Cardiac muscle cell (in vitro differentiated cells and primary cell): ENCODE data around the gene KDM1A. TPM values are rescaled to one million over a fixed set of nuclear protein-coding genes. Genes with fewer than 3 reads are reported as not detected.

Experiments
- DNase-seq, 2 donors: peaks; one replicate each; pipeline versions ENCODE4 v3.0.0 to v3.0.0-alpha.2; 2010 to 2017; ENCODE audit warnings: low read depth in 1 of 2, low spot score in 1 of 2
- H3K27ac ChIP-seq: fragments of 200-600 bp; sonication (generic); 2 replicates; pipeline ENCODE4 v1.5.1; 2016
- H3K27me3 ChIP-seq: fragments of 200-600 bp; sonication (generic); 2 replicates; pipeline ENCODE4 v1.6.0; 2016; ENCODE audit warnings: control low read depth
- H3K36me3 ChIP-seq: fragments of 200-600 bp; sonication (generic); 2 replicates; pipeline ENCODE4 v1.5.1; 2016; ENCODE audit warnings: control low read depth
- H3K4me1 ChIP-seq: fragments of 200-600 bp; sonication (generic); 2 replicates; pipeline ENCODE4 v1.8.1; 2017; ENCODE audit warnings: low read depth, mild to moderate bottlenecking, mixed run types
- H3K4me3 ChIP-seq: fragments of 200-600 bp; sonication (generic); 2 replicates; pipeline ENCODE4 v1.5.1; 2016; ENCODE audit warnings: mild to moderate bottlenecking
- H3K9me3 ChIP-seq: fragments of 200-600 bp; sonication (generic); 2 replicates; pipeline ENCODE4 v1.5.1; 2017; ENCODE audit warnings: low read depth, mild to moderate bottlenecking, control low read depth
- CTCF ChIP-seq: IDR thresholded peaks from 2 replicates; pipeline ENCODE4 v1.5.1; 2012; ENCODE audit warnings: low read depth, mild to moderate bottlenecking, low read length
- polyA plus RNA-seq: library from polyadenylated mRNA; unstranded; fragments of >200 nt; fragmentation: Nextera tagmentation; extraction: Ambion mirVana; gene quantifications from 2 replicates; pipeline ENCODE4 v1.2.1, GENCODE V29; 2016
- total RNA-seq: library from RNA; depleted of rRNA; stranded (reverse); fragments of >200 nt; gene quantifications from 2 replicates; pipeline ENCODE4 v1.2.3, GENCODE V29; 2016

The KDM1A gene
- total and polyA plus RNA-seq, 2 experiments from 2014 or later: 138 to 168 TPM

DNA sequence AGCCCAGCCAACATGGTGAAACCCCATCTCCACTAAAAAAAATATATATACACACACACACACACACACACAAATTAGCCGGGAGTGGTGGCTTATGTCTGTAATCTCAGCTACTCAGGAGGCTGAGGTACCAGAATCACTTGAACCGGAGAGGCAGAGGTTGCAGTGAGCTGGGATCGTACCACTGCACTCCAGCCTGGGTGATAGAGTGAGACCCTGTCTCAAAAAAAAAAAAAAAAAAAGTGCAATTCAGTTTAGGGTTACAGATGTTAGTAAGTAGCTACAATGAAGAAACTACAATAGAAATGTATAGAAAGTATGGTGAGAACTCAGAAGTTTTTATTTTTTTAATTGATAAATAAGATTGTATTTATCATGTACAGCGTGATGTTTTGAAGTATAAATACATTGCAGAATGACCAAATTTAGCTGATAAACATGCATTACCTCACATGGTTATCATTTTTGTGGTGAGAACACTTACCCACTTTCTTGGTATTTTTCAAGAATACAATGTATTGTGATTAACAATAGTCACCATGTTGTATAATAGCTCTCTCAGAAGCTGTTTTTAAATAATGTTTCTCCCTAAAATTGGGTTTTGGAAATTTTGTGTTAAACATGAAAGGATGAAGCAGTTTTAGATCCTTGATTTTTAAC lies 17.9 kb downstream of the KDM1A start:
- H3K36me3 ChIP-seq: no peaks in the 10 kb centered on the region
- peaks cover 5% of the 10 kb centered on the region for H3K4me1 ChIP-seq
- peak in 1 of 2 donors; percentile 48 for DNase-seq
- H3K9me3 ChIP-seq: no peaks in the 10 kb centered on the region
- no peak overlapping the region for H3K4me3 ChIP-seq
- H3K27ac ChIP-seq: no peak overlapping the region
- no peaks in the 10 kb centered on the region for H3K27me3 ChIP-seq
- TF ChIP-seq CTCF: no peak

- H3K27ac ChIP-seq: no peak overlapping the region
- no peak for TF ChIP-seq CTCF
Observed at GRCh38 chr1:23039308-23039826, 20.1 kb downstream of the KDM1A start.

DNA sequence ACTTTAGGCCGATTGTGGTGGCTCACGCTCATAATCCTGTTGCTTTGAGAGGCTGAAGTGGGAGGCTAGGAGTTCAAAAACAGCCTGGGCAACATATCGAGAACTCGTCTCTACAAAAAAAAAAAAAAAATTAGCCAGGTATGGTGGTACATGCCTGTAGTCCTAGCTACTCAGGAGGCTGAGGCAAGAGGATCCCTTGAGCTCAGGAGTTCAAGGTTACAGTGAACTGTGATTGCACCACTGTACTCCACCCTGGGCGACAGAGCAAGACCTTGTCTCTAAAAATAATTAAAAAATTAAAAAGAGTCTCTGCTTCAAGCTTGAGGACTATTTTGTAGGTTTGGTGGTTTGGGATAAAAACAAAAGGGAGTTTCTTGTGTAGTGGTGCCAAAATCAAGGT lies 21.2 kb downstream of the KDM1A start:
- no peaks in the 10 kb centered on the region for H3K36me3 ChIP-seq
- TF ChIP-seq CTCF: no peak
- no peak for DNase-seq
- no peak overlapping the region for H3K27ac ChIP-seq
- H3K4me3 ChIP-seq: no peak overlapping the region
- peaks cover 29% of the 10 kb centered on the region for H3K4me1 ChIP-seq
- no peaks in the 10 kb centered on the region for H3K9me3 ChIP-seq
- H3K27me3 ChIP-seq: no peaks in the 10 kb centered on the region

More at GRCh38 chr1:23039308-23039826, 20.1 kb downstream of the KDM1A start:
- no peaks in the 10 kb centered on the region for H3K27me3 ChIP-seq
- peaks cover 17% of the 10 kb centered on the region for H3K4me1 ChIP-seq
- H3K36me3 ChIP-seq: no peaks in the 10 kb centered on the region
- no peaks in the 10 kb centered on the region for H3K9me3 ChIP-seq
- DNase-seq: no peak
- no peak overlapping the region for H3K4me3 ChIP-seq

- peak overlapping the region; percentile 77 for H3K27ac ChIP-seq
- H3K36me3 ChIP-seq: no peaks in the 10 kb centered on the region
- no peak for DNase-seq
- no peaks in the 10 kb centered on the region for H3K27me3 ChIP-seq
- no peaks in the 10 kb centered on the region for H3K9me3 ChIP-seq
- no peak overlapping the region for H3K4me3 ChIP-seq
- peaks cover 27% of the 10 kb centered on the region for H3K4me1 ChIP-seq
- TF ChIP-seq CTCF: no peak
Observed at GRCh38 chr1:23044035-23044434, 24.8 kb downstream of the KDM1A start.

GRCh38 chr1:23050201-23050600 lies 30.9 kb downstream of the KDM1A start:
- Histone ChIP-seq H3K9me3 (no peaks in the 10 kb centered on the region), H3K27ac (no peak overlapping the region), H3K36me3 (peaks cover 25% of the 10 kb centered on the region), H3K27me3 (no peaks in the 10 kb centered on the region), H3K4me3 (no peak overlapping the region), H3K4me1 (peaks cover 12% of the 10 kb centered on the region)
- TF ChIP-seq CTCF: no peak
- DNase-seq: no peak
